Fibroblast of peridontal ligament (primary cell): ENCODE data around the gene ZNF280B.
A peak's percentile ranks its signal among the peaks of the same experiment; 100 is the strongest.
"Not testable (repeated sequence)": the region's sequence is repeated elsewhere in the genome, so short reads cannot be mapped to it uniquely, and the experiment has no call there.

ENCODE experiments used
- DNase-seq: peaks from one replicate; pipeline ENCODE4 v3.0.0-alpha.2; 2010; ENCODE audit errors: extremely low read depth

Gene ZNF280B

DNA sequence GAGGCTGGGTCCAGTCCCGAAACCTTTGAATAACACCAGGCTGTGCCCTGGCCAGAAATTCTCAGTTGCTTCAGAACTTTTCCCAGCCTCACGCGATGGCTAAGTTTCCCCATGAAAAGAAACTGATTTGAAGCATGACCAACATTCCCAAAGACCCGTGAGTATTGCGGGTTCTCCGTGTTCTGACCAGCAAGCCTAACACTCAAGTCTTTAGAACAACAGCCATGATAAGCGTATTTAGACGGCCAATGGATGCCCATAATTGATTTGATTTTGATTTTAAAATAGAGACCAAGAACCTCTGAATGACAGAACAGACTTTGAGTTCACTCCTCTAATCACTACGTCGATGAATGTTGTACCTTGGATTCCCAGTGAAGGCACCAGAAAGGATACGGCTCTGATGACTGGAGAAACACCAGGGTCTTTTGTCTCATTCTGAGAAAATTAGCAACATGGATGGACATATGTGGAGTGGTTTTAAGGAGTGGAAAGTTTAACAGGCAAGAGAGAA is 43.9 kb downstream of the ZNF280B start:
- DNase-seq: no peak

GRCh38 chr22:22463855-22464540 is 44.5 kb downstream of the ZNF280B start:
- DNase-seq: peak; percentile 78

- DNase-seq: no peak
Observed at GRCh38 chr22:22462813-22463567, 45.6 kb downstream of the ZNF280B start.

DNA sequence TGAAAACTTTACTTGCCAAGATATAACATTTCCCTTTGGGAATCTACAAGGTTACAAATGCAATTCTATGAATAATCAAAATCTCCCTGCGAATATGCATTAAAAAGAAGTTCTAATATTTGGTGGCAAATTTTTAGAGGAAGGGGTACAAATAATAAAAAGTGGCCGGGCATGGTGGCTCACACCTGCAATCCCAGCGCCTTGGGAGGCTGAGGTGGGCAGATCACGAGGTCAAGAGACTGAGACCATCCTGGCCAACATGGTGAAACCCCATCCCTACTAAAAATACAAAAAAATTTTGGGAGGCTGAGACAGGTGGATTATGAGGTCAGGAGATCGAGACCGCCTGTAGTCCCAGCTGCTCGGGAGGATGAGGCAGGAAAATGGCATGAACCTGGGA is 47.0 kb downstream of the ZNF280B start:
- DNase-seq: no peak

DNA sequence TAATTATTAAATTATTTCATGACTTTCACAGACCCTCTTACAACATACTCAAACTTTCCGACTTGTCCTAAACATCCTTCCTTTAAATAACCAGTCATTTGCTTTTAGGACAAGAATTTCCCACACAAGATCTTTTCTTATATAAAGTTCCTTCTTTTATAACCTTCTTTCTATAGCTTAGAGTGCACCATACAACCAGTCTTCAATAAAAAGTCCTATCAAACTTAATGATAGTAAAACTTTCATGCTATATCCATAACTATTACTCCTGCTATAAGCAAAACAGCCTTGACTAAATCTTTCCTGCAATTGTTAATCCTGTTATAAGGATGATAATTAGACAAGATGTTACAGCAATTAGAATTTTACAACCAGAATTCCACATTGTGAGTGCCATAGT is 47.4 kb downstream of the ZNF280B start:
- DNase-seq: no peak

GRCh38 chr22:22460635-22461034 is 47.9 kb downstream of the ZNF280B start:
- peak; percentile 18 for DNase-seq

DNA sequence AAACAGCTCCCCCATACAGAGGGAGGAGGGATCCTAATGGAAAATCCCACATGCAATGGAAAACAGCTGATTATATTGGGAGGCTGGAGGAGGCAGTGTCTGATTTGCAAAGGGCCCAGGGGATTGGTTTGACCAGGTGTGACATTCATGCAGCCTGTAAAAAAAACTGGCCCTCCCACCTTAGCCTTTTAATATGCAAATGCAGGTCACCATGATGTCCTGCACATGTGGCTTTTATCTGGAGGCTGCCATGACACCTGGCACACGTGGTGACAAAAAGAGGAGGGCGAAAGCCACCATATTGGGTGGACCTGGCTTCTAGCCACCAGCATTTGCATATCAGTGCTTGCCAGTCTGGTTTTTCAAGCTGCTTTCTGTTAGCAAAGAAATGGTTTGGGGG is 48.5 kb downstream of the ZNF280B start:
- DNase-seq: no peak

DNA sequence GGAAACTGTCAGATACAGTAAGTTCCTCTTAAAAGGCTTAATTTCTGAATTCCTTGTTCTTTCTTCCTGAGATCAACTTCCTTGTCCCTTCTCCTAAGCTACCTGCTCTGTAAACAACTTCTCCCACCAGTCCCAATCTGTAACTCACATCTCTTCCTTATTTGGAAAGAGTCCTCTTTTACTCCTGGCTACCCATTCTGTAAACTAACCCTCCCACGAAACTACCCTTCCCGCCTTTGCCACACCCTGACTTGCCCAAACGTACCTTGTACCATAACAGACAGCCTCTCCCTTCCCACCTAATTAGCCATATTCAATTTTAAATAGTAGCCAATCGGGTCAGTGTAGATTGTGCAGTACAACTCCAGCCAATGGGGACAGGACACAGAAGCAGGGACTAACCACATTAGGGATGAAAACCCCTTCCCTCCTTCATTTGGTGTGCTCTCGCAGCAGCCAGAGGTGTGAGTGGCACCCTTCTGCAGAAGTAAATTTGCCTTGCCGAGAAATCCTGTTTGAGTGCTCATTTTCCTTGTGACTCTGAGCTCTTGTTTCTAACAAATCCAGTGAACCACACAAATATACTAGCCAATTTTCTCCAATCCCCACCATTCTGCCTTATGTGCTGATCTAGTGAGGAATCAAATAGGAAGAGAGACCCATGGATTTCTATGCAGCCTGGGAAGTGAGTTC is 49.5 kb downstream of the ZNF280B start:
- DNase-seq: no peak

- no peak for DNase-seq
Observed at GRCh38 chr22:22458387-22458786, 50.2 kb downstream of the ZNF280B start.

GRCh38 chr22:22454997-22455396 is 53.5 kb downstream of the ZNF280B start:
- no peak for DNase-seq

DNA sequence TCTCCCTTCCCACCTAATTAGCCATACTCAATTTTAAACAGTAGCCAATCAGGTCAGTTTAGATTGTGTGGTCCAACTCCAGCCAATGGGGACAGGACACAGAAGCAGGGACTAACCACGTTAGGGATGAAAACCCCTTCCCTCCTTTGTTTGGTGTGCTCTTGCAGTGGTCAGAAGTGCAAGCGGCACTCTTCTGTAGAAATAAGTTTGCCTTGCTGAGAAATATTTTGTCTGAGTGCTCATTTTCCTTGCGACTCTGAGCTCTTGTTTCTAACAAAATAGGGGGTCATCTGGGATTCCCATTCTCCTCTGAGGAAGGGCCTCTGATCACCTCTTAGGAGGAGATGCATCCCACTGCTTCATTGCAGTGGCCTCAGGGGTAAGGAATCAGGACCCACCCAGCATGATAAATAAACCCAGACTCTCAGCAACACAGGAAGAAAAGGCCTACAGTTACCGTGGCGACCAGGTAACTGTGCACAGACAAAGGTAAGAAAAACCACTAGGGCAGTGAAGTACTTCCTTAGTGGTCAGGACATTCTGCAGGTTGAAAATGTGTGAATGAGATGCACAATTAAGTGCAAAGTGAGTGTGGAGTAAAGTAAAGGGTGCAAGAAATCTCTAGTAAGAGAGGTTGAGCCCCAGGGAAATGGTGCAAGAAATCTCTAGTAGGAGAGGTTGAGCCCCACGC is 55.4 kb downstream of the ZNF280B start:
- no peak for DNase-seq

GRCh38 chr22:22452211-22452610 is 56.3 kb downstream of the ZNF280B start:
- DNase-seq: no peak

DNA sequence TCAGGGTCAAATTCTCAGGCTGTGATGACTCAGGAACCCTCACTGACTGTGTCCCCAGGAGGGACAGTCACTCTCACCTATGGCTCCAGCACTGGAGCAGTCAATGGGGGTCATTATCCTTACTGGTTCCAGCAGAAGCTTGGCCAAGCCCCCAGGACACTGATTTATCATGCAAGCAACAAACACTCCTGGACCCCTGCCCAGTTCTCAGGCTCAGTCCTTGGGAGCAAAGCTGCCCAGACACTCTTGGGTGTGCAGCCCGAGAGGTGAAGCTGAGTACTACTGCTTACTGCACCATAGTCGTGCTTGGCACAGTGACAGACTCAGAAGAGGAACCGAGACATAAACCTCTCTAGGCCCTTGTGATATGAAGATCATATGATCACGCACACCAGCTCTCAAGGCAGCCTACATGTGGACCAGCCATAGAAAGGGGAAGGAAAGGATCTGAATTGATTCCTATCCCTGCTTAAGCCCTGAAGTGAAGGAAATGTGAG is 58.2 kb downstream of the ZNF280B start:
- no peak for DNase-seq

DNA sequence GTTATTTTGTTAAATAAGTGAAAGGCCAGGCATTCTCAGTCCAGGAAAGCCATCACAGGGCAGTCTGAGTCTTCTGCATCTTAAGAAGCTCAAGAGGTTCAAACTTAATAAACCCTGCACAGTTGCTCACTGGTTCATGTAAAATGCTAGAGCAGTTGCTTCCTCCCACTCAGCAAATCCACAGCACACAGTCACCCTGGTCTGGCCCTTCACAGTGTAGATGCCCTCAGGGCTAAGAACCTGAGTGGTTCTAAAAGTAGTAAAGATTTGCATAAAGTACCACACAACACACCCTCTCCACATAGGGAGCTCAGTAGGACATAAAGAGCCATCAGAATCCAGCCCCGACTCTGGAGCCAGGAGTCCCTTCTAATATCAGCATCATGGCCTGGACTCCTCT is 58.7 kb downstream of the ZNF280B start:
- no peak for DNase-seq

- DNase-seq: no peak
Observed at GRCh38 chr22:22446517-22446916, 62.0 kb downstream of the ZNF280B start.

DNA sequence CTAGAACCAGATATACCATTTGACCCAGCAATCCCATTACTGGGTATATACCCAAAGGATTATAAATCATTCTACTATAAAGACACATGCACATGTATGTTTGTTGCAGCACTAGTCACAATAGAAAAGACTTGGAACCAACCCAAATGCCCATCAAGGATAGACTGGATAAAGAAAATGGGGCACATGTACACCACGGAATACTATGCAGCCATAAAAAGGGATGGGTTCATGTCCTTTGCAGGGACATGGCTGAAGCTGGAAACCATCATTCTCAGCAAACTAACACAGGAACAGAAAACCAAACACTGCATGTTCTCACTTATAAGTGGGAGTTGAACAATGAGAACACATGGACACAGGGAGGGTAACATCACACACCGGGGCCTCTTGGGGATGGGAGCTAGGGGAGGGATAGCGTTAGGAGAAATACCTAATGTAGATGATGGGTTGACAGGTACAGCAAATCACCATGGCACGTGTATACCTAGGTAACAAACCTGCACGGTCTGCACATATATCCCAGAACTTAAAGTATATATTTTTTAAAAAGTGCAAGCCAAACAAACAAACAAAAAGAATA is 64.4 kb downstream of the ZNF280B start:
- not testable (repeated sequence) for DNase-seq

- DNase-seq: no peak
Observed at GRCh38 chr22:22442928-22443709, 65.4 kb downstream of the ZNF280B start.

DNA sequence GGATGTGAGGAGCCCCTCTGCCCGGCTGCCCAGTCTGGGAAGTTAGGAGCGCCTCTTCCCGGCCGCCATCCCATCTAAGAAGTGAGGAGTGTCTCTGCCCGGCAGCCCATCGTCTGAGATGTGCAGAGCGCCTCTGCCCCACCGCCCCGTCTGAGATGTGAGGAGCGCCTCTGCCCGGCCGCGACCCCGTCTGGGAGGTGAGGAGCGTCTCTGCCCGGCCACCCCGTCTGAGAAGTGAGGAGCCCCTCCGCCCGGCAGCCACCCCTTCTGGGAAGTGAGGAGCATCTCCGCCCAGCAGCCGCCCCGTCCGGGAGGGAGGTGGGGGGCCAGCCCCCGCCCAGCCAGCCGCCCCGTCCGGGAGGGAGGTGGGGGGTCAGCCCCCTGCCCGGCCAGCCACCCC is 66.9 kb downstream of the ZNF280B start:
- not testable (repeated sequence) for DNase-seq

GRCh38 chr22:22440188-22440587 is 68.4 kb downstream of the ZNF280B start:
- no peak for DNase-seq
